ENCODE measurements around the gene CEMP1.

- no peak for TF ChIP-seq CTCF (IDR thresholded peaks at IDR 0.05)
- TF ChIP-seq EZH2 (IDR thresholded peaks at IDR 0.05; ENCODE audit: borderline replicate concordance, insufficient read depth, low read depth, low read length, poor library complexity, severe bottlenecking) = no peak
Observed at GRCh38 chr16:2511128-2511800, 19.9 kb downstream of the CEMP1 start.
